ENCODE data around the gene NPM1.

The NPM1 gene

DNA sequence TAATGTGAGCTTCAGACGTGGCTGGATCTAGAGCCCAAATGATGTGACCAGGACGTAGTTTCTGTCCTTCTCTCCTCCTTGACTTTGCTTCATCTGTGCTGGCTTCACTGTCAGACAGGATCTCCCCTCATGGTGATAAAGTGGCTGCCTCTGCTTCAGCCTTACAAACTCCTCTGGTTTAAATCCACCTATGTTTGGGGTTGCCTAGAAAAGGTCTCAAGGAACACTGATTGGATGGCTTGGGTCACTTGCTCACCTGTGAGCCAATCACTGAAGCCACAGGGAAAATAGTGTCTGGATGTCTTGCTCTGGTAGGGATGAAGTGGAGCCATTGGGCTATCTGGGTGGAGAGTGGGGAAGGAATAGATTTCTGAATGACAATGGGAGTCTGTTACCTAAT, 67.9 kb downstream of the NPM1 start:
- no peak for DNase-seq

DNA sequence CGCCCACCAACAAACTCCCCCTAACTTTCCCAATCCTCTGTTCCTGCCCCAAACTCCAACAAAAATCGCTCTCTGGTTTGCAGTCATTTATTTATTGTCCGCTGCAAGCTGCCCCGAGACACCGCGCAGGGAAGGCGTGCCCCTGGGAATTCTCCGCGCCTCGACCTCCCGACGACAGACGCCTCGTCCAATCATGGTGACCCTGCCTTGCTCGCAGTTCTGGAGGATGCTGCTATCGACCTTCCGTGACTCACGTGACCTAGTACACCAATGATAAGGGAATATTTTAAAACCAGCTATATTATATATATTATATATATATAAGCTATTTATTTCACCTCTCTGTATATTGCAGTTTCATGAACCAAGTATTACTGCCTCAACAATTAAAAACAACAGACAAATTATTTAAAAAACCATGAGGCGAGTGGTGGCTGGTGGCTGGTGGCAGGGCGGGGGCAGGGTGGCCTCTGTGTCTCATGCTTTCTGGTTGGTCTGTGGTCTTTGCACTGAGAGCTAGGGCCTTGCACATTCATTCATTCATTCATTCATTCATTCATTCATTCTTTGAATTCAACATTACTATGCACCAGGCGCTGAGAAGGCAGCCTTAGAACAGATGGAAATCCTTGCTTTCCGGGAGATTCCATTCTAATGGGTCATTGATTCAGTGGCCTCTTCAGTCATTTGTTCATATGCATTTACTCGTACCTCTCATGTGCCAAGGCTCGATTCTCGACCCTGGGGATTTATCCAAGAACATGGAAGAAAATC, 69.7 kb downstream of the NPM1 start:
- DNase-seq = no peak

DNA sequence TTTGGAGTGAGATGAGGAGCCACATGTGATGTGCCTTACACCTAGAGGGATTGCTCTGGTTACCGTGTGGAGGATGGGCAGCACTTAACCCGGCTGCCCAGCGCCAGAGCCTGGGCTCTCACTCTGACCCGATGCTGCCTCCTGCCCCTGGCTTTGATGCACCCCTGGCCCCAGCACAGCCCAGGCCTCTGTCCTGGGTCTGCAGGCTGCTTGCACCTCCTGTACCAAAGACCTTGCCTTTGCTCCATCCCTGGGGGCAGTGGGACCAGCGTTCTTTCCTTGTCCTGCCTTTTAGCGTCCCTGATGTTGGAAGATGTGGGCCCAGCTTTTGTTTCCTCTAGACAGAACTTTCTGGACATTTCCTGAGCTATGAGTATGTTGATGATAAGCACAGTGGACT, 72.2 kb downstream of the NPM1 start:
- DNase-seq = no peak

Measured in NCI-H748 treated with DMSO at 0.1 percent for 48 hours (cell line).